Measurements from ENCODE around the gene UBP1.

DNA sequence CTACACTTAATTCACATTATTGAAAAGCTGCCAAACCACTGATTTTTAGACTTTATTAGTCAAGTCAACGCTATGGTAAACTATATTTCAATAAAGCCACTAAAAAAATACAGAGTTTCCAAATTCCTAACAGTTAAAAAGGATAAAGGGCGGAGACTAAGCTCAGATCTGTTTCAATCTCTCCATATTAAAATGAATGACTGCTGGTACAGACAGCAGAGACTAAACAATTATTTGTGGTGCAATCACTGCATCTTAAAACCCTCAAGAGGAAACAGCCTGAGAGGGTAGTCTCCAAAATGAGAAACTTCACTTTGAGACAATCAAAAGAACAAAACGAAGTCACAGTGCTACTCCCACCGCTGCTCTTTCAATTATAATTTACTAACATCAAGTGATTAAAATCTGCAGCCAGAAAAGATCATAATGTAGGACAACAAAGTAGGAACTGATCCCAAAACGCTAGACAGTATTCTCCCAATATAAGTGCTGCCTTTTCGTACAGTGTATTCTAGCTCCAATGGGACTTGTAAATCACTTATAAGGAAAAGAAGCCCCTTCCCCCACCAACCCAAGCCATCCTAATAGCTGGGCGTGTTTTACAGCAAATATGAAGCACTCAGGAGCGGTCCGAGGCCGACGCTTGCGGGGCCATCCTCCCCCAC lies 1.2 kb downstream of the UBP1 start:
- TF ChIP-seq POLR2A (IDR thresholded peaks at IDR 0.05; ENCODE audit: borderline replicate concordance, extremely low read depth, insufficient read depth, insufficient read length) = no peak
- TF ChIP-seq, protein P1, sequence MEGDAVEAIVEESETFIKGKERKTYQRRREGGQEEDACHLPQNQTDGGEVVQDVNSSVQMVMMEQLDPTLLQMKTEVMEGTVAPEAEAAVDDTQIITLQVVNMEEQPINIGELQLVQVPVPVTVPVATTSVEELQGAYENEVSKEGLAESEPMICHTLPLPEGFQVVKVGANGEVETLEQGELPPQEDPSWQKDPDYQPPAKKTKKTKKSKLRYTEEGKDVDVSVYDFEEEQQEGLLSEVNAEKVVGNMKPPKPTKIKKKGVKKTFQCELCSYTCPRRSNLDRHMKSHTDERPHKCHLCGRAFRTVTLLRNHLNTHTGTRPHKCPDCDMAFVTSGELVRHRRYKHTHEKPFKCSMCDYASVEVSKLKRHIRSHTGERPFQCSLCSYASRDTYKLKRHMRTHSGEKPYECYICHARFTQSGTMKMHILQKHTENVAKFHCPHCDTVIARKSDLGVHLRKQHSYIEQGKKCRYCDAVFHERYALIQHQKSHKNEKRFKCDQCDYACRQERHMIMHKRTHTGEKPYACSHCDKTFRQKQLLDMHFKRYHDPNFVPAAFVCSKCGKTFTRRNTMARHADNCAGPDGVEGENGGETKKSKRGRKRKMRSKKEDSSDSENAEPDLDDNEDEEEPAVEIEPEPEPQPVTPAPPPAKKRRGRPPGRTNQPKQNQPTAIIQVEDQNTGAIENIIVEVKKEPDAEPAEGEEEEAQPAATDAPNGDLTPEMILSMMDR (IDR thresholded peaks at IDR 0.05 in 2 of 3, conservative IDR thresholded peaks at IDR 0.05 in 1 of 3; ENCODE audit: borderline replicate concordance in 1 of 3, insufficient read depth in 1 of 3, low read depth in 2 of 3, low read length in 2 of 3) = no peak
- no peak for TF ChIP-seq RAD21 (IDR thresholded peaks at IDR 0.05; ENCODE audit: low read depth)
- TF ChIP-seq, protein P2, sequence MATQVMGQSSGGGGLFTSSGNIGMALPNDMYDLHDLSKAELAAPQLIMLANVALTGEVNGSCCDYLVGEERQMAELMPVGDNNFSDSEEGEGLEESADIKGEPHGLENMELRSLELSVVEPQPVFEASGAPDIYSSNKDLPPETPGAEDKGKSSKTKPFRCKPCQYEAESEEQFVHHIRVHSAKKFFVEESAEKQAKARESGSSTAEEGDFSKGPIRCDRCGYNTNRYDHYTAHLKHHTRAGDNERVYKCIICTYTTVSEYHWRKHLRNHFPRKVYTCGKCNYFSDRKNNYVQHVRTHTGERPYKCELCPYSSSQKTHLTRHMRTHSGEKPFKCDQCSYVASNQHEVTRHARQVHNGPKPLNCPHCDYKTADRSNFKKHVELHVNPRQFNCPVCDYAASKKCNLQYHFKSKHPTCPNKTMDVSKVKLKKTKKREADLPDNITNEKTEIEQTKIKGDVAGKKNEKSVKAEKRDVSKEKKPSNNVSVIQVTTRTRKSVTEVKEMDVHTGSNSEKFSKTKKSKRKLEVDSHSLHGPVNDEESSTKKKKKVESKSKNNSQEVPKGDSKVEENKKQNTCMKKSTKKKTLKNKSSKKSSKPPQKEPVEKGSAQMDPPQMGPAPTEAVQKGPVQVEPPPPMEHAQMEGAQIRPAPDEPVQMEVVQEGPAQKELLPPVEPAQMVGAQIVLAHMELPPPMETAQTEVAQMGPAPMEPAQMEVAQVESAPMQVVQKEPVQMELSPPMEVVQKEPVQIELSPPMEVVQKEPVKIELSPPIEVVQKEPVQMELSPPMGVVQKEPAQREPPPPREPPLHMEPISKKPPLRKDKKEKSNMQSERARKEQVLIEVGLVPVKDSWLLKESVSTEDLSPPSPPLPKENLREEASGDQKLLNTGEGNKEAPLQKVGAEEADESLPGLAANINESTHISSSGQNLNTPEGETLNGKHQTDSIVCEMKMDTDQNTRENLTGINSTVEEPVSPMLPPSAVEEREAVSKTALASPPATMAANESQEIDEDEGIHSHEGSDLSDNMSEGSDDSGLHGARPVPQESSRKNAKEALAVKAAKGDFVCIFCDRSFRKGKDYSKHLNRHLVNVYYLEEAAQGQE (IDR thresholded peaks at IDR 0.05; ENCODE audit: low read depth) = no peak
- no peak for TF ChIP-seq SIN3A (IDR thresholded peaks at IDR 0.05; ENCODE audit: low read depth)
- TF ChIP-seq EZH2 (IDR thresholded peaks at IDR 0.05) = no peak
- no peak for TF ChIP-seq ELF1 (IDR thresholded peaks at IDR 0.05; ENCODE audit: borderline replicate concordance, low read depth)
